B cell (primary cell): ENCODE data around the gene CHD9. TPM values are rescaled to one million over a fixed set of nuclear protein-coding genes. Genes with fewer than 3 reads are reported as not detected.

Experiments used
- ATAC-seq: fragments of 200-7000 bp; cut with Tn5 transposase; one replicate; pipeline ENCODE4 v1.10.0; 2021; ENCODE audit warnings: low read depth, mild to moderate bottlenecking, moderate number of reproducible peaks, moderate library complexity
- CTCF ChIA-PET: fragments of 350-600 bp; sonication (Branson Sonifier 250); formaldehyde crosslinking; loops from one replicate; lab custom pipeline; 2021; ENCODE audit warnings: antibody characterized with exemption, inconsistent platforms; lab: Charles Lee
- POLR2A ChIA-PET: fragments of 350-600 bp; sonication (Branson Sonifier 250); formaldehyde crosslinking; loops from one replicate; lab custom pipeline; 2021; ENCODE audit warnings: antibody characterized with exemption; lab: Charles Lee
- DNase-seq: peaks from one replicate; pipeline ENCODE4 v3.0.0; 2013
- H2AFZ ChIP-seq: 2 replicates; pipeline ENCODE4 v1.6.1; 2012; ENCODE audit warnings: mild to moderate bottlenecking, low read depth, low read length; ENCODE audit not compliant: insufficient read depth, poor library complexity, severe bottlenecking
- H3K27ac ChIP-seq, 2 donors: 1 replicate in 1 of 2; 2 replicates in 1 of 2; pipeline ENCODE4 v1.5.1; 2012 to 2013; ENCODE audit warnings: low read length in 2 of 2, mild to moderate bottlenecking in 2 of 2, moderate library complexity in 1 of 2
- H3K27me3 ChIP-seq, 4 experiments: fragments of 200-600 bp in 1 of 4; sonication (generic) in 1 of 4; replicated peaks in 1 of 4; 1 replicate in 2 of 4; 2 replicates in 2 of 4; pipeline versions ENCODE4 v1.6.1 to v1.7.0; 2013 to 2016; ENCODE audit warnings: low read length in 3 of 4, mild to moderate bottlenecking in 2 of 4, mixed read lengths in 1 of 4, moderate library complexity in 1 of 4; ENCODE audit not compliant: insufficient read depth in 4 of 4, control insufficient read depth in 3 of 4; ENCODE audit errors: control extremely low read depth in 1 of 4
- H3K36me3 ChIP-seq, 2 experiments: replicated peaks in 1 of 2; 1 replicate in 1 of 2; 2 replicates in 1 of 2; pipeline versions ENCODE4 v1.6.1 to v1.7.1; 2013; ENCODE audit warnings: low read length in 1 of 2; ENCODE audit not compliant: insufficient read depth in 2 of 2, control insufficient read depth in 1 of 2; ENCODE audit errors: control extremely low read depth in 1 of 2, extremely low read depth in 1 of 2
- H3K4me1 ChIP-seq, 2 donors: fragments of 200-600 bp in 1 of 2; sonication (generic) in 1 of 2; 1 replicate in 1 of 2; 2 replicates in 1 of 2; pipeline versions ENCODE4 v1.5.1 to v1.6.1; 2013 to 2017; ENCODE audit warnings: low read length in 2 of 2; ENCODE audit not compliant: control insufficient read depth in 2 of 2, insufficient read depth in 2 of 2
- H3K4me2 ChIP-seq: replicated peaks from 2 replicates; pipeline ENCODE3; 2012; ENCODE audit warnings: mild to moderate bottlenecking, low read depth, low read length; ENCODE audit not compliant: poor library complexity, severe bottlenecking
- H3K4me3 ChIP-seq, 5 experiments: fragments of 200-600 bp in 1 of 5; sonication (generic) in 1 of 5; 1 replicate in 3 of 5; 2 replicates in 2 of 5; pipeline versions ENCODE4 v1.5.1 to v1.7.0; 2011 to 2016; ENCODE audit warnings: low read length in 4 of 5, mild to moderate bottlenecking in 4 of 5, low read depth in 2 of 5, control low read depth in 1 of 5, moderate library complexity in 1 of 5; ENCODE audit not compliant: insufficient read depth in 1 of 5; ENCODE audit errors: control extremely low read depth in 1 of 5, extremely low read depth in 1 of 5
- H3K79me2 ChIP-seq: fragments of 200-600 bp; sonication (generic); one replicate; pipeline ENCODE4 v1.6.0; 2016; ENCODE audit warnings: low read length; ENCODE audit not compliant: control insufficient read depth, insufficient read depth
- H3K9ac ChIP-seq: fragments of 200-600 bp; sonication (generic); 2 replicates; pipeline ENCODE4 v1.6.1; 2017; ENCODE audit warnings: mild to moderate bottlenecking, low read length, moderate library complexity
- H3K9me3 ChIP-seq, 3 donors: one replicate each; pipeline versions ENCODE4 v1.6.1 to v1.7.1; 2013; ENCODE audit warnings: low read length in 2 of 3; ENCODE audit not compliant: control insufficient read depth in 2 of 3, insufficient read depth in 1 of 3; ENCODE audit errors: control extremely low read depth in 1 of 3
- H4K20me1 ChIP-seq: 2 replicates; pipeline ENCODE4 v1.6.0; 2012; ENCODE audit warnings: mild to moderate bottlenecking, low read length; ENCODE audit not compliant: insufficient read depth, control insufficient read depth, poor library complexity, severe bottlenecking
- H3K27ac Mint-ChIP-seq: one replicate; pipeline ENCODE4 v1.8.0; 2021; ENCODE audit warnings: mixed read lengths
- H3K27me3 Mint-ChIP-seq: one replicate; pipeline ENCODE4 v1.8.0; 2021; ENCODE audit warnings: mixed read lengths
- H3K4me1 Mint-ChIP-seq: one replicate; pipeline ENCODE4 v1.8.0; 2021; ENCODE audit warnings: mixed read lengths
- H3K4me3 Mint-ChIP-seq: one replicate; pipeline ENCODE4 v1.8.0; 2021; ENCODE audit warnings: mixed read lengths
- H3K9me3 Mint-ChIP-seq: one replicate; pipeline ENCODE4 v1.8.0; 2022; ENCODE audit warnings: mixed read lengths; ENCODE audit not compliant: insufficient read depth
- CTCF ChIP-seq: fragments of 200-600 bp; IDR thresholded peaks from one replicate; pipeline ENCODE4 v1.8.0; 2022; ENCODE audit warnings: antibody characterized with exemption, mild to moderate bottlenecking
- EZH2 ChIP-seq: IDR thresholded peaks from 2 replicates; pipeline ENCODE4 v1.6.1; 2012; ENCODE audit warnings: borderline replicate concordance, low read depth, mild to moderate bottlenecking, moderate library complexity, low read length; ENCODE audit not compliant: insufficient read depth, poor library complexity, severe bottlenecking
- WGBS: methylation state at CpG from one replicate; pipeline ENCODE4 v1.1.5; 2013; ENCODE audit warnings: missing lambda C conversion rate; ENCODE audit not compliant: insufficient coverage; 5-methylcytosine and 5-hydroxymethylcytosine counted together
- intact Hi-C: fragments of 100-400 bp; cut with micrococcal nuclease; formaldehyde crosslinking; loops from one replicate; pipeline ENCODE4 v1.10.0; 2022
- polyA plus RNA-seq: library from polyadenylated mRNA; depleted of rRNA; stranded (reverse); fragments of >200 nt; gene quantifications from 2 replicates; pipeline ENCODE4 v1.2.3, GENCODE V29; 2012
- total RNA-seq, 2 donors: library from RNA; stranded (reverse); fragments of 120-200 nt in 1 of 2; gene quantifications; 1 replicate in 1 of 2; 2 replicates in 1 of 2; pipeline versions ENCODE4 v1.2.3 to v1.2.4, GENCODE V29; 2013 to 2022

The CHD9 gene
- total and polyA plus RNA-seq, 2 donors (not counting 1 experiment from before 2014, with no cell fraction given) = 12.2 to 102 TPM

- Histone ChIP-seq H3K4me1 (peaks cover 40 to 57% of the 10 kb centered on the region in 2 donors), H3K9me3 (no peaks in the 10 kb centered on the region), H3K4me2 (peak overlapping the region; percentile 88), H3K79me2 (peaks cover 71% of the 10 kb centered on the region), H3K9ac (peak overlapping the region; percentile 72), H2AFZ (peak overlapping the region; percentile 71), H3K36me3 (no peaks in the 10 kb centered on the region), H3K27ac (peak overlapping the region; percentile 95 to 97), H3K27me3 (no peaks in the 10 kb centered on the region), H4K20me1 (peaks cover 4% of the 10 kb centered on the region), H3K4me3 (peak overlapping the region; percentile 0 to 70 (median 52))
- ATAC-seq = no peak
- no CpG with 5 or more reads among the region's 9 CpGs for WGBS
- DNase-seq = peak; percentile 25
- CTCF ChIA-PET = interaction anchor here (0.6 to 5.2 kb wide), 5 partner anchors 16 to 45 kb away, joined by 3 to 59 read pairs (median 9); partner anchors contain the start of gene CHD9
- peak overlapping the region; percentile 91 for H3K27ac Mint-ChIP-seq
- POLR2A ChIA-PET = interaction anchor here (0.7 to 2.9 kb wide), 5 partner anchors 13 to 45 kb away, joined by 3 to 15 read pairs (median 4); partner anchors contain the start of gene CHD9
- no peaks in the 10 kb centered on the region for H3K9me3 Mint-ChIP-seq
- H3K27me3 Mint-ChIP-seq = no peaks in the 10 kb centered on the region
- intact Hi-C loops = no loop called here
- H3K4me1 Mint-ChIP-seq = peaks cover 61% of the 10 kb centered on the region
- H3K4me3 Mint-ChIP-seq = peak overlapping the region; percentile 82
- no peak for TF ChIP-seq CTCF
- no peak for TF ChIP-seq EZH2
These were observed 45.4 kb downstream of the CHD9 start for GRCh38 chr16:53100131-53100748.

- intact Hi-C loops = no loop called here
- Histone ChIP-seq H3K27ac (peak overlapping the region in 1 of 2 donors; percentile 95), H3K36me3 (peaks cover 0 to under 1% of the 10 kb centered on the region in 2 experiments), H3K4me2 (no peak overlapping the region), H3K4me3 (peak overlapping the region in 1 of 5 experiments; percentile 70), H2AFZ (no peak overlapping the region), H3K27me3 (no peaks in the 10 kb centered on the region), H4K20me1 (peaks cover 6% of the 10 kb centered on the region), H3K9me3 (no peaks in the 10 kb centered on the region), H3K79me2 (peaks cover 71% of the 10 kb centered on the region), H3K4me1 (peaks cover 40 to 57% of the 10 kb centered on the region in 2 donors), H3K9ac (no peak overlapping the region)
- Mint-ChIP-seq H3K4me3 (peak overlapping the region; percentile 82), H3K27ac (peak overlapping the region; percentile 85), H3K9me3 (no peaks in the 10 kb centered on the region), H3K27me3 (no peaks in the 10 kb centered on the region), H3K4me1 (peaks cover 57% of the 10 kb centered on the region)
- TF ChIP-seq CTCF (no peak), EZH2 (no peak)
- no CpG with 5 or more reads among the region's 1 CpG for WGBS
- no peak for ATAC-seq
- no peak for DNase-seq
- CTCF ChIA-PET = interaction anchor here (0.6 to 5.2 kb wide), 4 partner anchors 17 to 46 kb away, joined by 3 to 59 read pairs (median 6); partner anchors contain the start of gene CHD9
- POLR2A ChIA-PET = interaction anchor here (0.7 to 2.9 kb wide), 2 partner anchors 13 to 46 kb away, joined by 4 to 15 read pairs; partner anchors contain the start of gene CHD9
These were observed 46.1 kb downstream of the CHD9 start for GRCh38 chr16:53100889-53101288.
